Mesendoderm (in vitro differentiated cells): ENCODE measurements around the gene RBSN.
"Not testable (repeated sequence)": the region's sequence is repeated elsewhere in the genome, so short reads cannot be mapped to it uniquely, and the experiment has no call there.

ENCODE experiments used
- DNase-seq: peaks from one replicate; pipeline ENCODE4 v3.0.0; 2013
- H2AK5ac ChIP-seq: 2 replicates; pipeline ENCODE4 v1.6.1; 2013; ENCODE audit warnings: low read length, inconsistent platforms
- H2BK120ac ChIP-seq: 2 replicates; pipeline ENCODE4 v1.6.1; 2013; ENCODE audit warnings: low read depth, mild to moderate bottlenecking, low read length, moderate library complexity, mixed read lengths
- H2BK15ac ChIP-seq: replicated peaks from 2 replicates; pipeline ENCODE4 v1.6.1; 2013; ENCODE audit warnings: low read depth, mild to moderate bottlenecking, moderate library complexity
- H2BK5ac ChIP-seq: 2 replicates; pipeline ENCODE4 v1.6.1; 2013; ENCODE audit warnings: low read length, inconsistent platforms
- H3K18ac ChIP-seq: 2 replicates; pipeline ENCODE4 v1.6.1; 2013; ENCODE audit warnings: mild to moderate bottlenecking, low read length, mixed read lengths
- H3K23ac ChIP-seq: one replicate; pipeline ENCODE4 v1.6.1; 2013; ENCODE audit warnings: low read length
- H3K27ac ChIP-seq: 2 replicates; pipeline ENCODE4 v1.5.1; 2013; ENCODE audit warnings: low read depth, mild to moderate bottlenecking, inconsistent platforms, low read length, moderate library complexity
- H3K27me3 ChIP-seq: 2 replicates; pipeline ENCODE4 v1.6.1; 2013; ENCODE audit warnings: low read length, control low read depth, mild to moderate bottlenecking, inconsistent platforms; ENCODE audit not compliant: insufficient read depth, poor library complexity
- H3K36me3 ChIP-seq: 2 replicates; pipeline ENCODE4 v1.6.1; 2013; ENCODE audit warnings: low read length, inconsistent platforms; ENCODE audit not compliant: control insufficient read depth, insufficient read depth
- H3K4ac ChIP-seq: one replicate; pipeline ENCODE4 v1.6.1; 2013; ENCODE audit warnings: low read depth, mild to moderate bottlenecking, low read length, moderate library complexity
- H3K4me1 ChIP-seq: 2 replicates; pipeline ENCODE4 v1.6.1; 2013; ENCODE audit warnings: low read depth, low read length, inconsistent platforms; ENCODE audit not compliant: control insufficient read depth
- H3K4me2 ChIP-seq: 2 replicates; pipeline ENCODE4 v1.6.1; 2013; ENCODE audit warnings: low read length
- H3K4me3 ChIP-seq: 2 replicates; pipeline ENCODE4 v1.5.1; 2013; ENCODE audit warnings: mild to moderate bottlenecking, low read length
- H3K56ac ChIP-seq: one replicate; pipeline ENCODE4 v1.6.1; 2013; ENCODE audit warnings: low read length
- H3K79me1 ChIP-seq: 2 replicates; pipeline ENCODE4 v1.6.1; 2013; ENCODE audit warnings: low read length, inconsistent platforms
- H3K79me2 ChIP-seq: 2 replicates; pipeline ENCODE4 v1.6.1; 2013; ENCODE audit warnings: mild to moderate bottlenecking, low read length; ENCODE audit not compliant: control insufficient read depth, insufficient read depth
- H3K9ac ChIP-seq: 2 replicates; pipeline ENCODE4 v1.6.1; 2013; ENCODE audit warnings: low read length, inconsistent platforms
- H4K5ac ChIP-seq: one replicate; pipeline ENCODE4 v1.6.1; 2013; ENCODE audit warnings: low read length
- H4K8ac ChIP-seq: one replicate; pipeline ENCODE4 v1.6.1; 2013; ENCODE audit warnings: low read depth, mild to moderate bottlenecking, control low read depth, low read length, moderate library complexity
- WGBS: extraction: QIAGEN DNeasy Blood & Tissue Kit; methylation state at CpG from one replicate; pipeline ENCODE4 v1.1.7; 2013; ENCODE audit warnings: low lambda C conversion rate, missing lambda C conversion rate; ENCODE audit not compliant: insufficient coverage; ENCODE audit errors: extremely low coverage; 5-methylcytosine and 5-hydroxymethylcytosine counted together

The RBSN gene

DNA sequence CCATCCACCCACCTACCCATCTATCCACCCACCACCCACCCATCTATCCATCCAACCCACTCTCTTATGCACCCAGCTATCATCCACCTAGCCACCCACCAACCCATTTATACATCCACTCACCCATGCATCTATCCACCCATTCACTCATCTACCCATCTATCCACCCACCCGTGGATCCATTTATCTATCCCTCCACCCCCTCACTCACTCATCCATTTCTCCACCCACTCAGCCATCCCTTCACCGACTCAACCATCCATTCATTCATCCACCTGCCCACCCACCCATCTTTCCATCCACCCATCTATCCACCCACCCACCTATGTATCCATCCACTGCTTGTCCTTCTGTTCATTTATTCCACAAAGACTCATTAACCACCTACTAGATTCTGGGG lies 28.0 kb upstream of the RBSN start:
- not testable (repeated sequence) for H3K27ac ChIP-seq, H3K79me1 ChIP-seq
- no CpG with 5 or more reads among the region's 2 CpGs for WGBS

DNA sequence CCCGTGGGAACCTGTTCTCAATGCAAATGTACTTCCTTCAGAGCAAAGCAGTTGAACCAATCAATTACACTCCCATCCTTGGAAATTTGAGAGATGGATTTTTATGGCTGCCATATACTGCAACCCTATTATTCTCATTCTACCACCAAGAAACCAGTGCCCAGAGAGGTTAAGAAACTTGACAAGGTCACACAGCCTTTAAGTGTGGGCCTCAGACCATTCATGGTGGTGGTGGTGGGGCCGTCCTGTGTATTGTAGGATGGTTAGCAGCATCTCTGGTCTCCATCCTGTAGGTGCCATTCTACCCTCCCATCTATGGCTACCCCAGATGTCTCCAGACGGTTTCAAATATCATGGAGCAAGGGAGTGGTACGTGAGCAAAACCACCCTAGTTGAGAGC lies 23.4 kb upstream of the RBSN start:
- Histone ChIP-seq H2BK120ac (no peak overlapping the region), H2AK5ac (no peak overlapping the region), H2BK5ac (no peak overlapping the region), H3K4ac (no peak overlapping the region), H3K4me3 (no peak overlapping the region), H3K36me3 (no peaks in the 10 kb centered on the region), H3K27me3 (no peaks in the 10 kb centered on the region), H3K4me2 (no peak overlapping the region), H3K56ac (no peak overlapping the region), H3K79me2 (no peaks in the 10 kb centered on the region), H2BK15ac (no peak overlapping the region), H3K4me1 (no peaks in the 10 kb centered on the region), H4K5ac (no peak overlapping the region), H3K27ac (no peak overlapping the region), H4K8ac (no peak overlapping the region), H3K23ac (no peak overlapping the region), H3K79me1 (no peaks in the 10 kb centered on the region), H3K18ac (no peak overlapping the region), H3K9ac (no peak overlapping the region)
- no CpG with 5 or more reads among the region's 4 CpGs for WGBS
- no peak for DNase-seq

More for the DNA sequence above, 28.0 kb upstream of the RBSN start:
- not testable (repeated sequence) for H3K79me2 ChIP-seq, H3K4me1 ChIP-seq, H3K9ac ChIP-seq, H2BK15ac ChIP-seq, H3K56ac ChIP-seq, H3K27me3 ChIP-seq, H3K23ac ChIP-seq, H3K4ac ChIP-seq, DNase-seq, H4K5ac ChIP-seq, H3K4me3 ChIP-seq, H3K4me2 ChIP-seq, H2AK5ac ChIP-seq, H2BK5ac ChIP-seq, H2BK120ac ChIP-seq, H3K18ac ChIP-seq, H3K36me3 ChIP-seq, H4K8ac ChIP-seq

DNA sequence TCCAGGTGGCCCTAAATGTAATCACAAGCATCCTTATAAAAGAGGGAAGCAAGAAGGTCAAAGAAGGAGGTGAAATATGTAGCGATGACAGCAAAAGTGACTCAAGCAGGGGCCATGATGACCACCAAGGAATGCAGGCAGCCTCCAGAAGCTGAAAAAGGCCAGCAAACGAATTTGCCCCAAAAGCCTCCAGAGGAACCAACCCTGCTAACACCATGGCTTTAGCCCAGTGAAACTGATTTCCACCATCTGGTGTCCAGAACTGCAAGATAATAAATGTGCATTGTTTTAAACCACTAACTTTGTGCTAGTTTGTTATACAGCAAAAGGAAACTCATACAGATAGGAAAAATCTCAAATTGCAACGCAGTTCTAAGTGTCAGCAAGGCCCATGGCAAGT lies 23.0 kb upstream of the RBSN start:
- Histone ChIP-seq H3K27me3 (no peaks in the 10 kb centered on the region), H3K9ac (no peak overlapping the region), H2AK5ac (no peak overlapping the region), H3K4me1 (no peaks in the 10 kb centered on the region), H2BK5ac (no peak overlapping the region), H3K4ac (no peak overlapping the region), H3K56ac (no peak overlapping the region), H3K36me3 (no peaks in the 10 kb centered on the region), H3K4me3 (no peak overlapping the region), H2BK15ac (no peak overlapping the region), H4K5ac (no peak overlapping the region), H2BK120ac (no peak overlapping the region), H3K79me2 (no peaks in the 10 kb centered on the region), H3K18ac (no peak overlapping the region), H3K4me2 (no peak overlapping the region), H3K27ac (no peak overlapping the region), H3K23ac (no peak overlapping the region), H3K79me1 (no peaks in the 10 kb centered on the region), H4K8ac (no peak overlapping the region)
- WGBS = no CpG with 5 or more reads among the region's 3 CpGs
- DNase-seq = no peak

DNA sequence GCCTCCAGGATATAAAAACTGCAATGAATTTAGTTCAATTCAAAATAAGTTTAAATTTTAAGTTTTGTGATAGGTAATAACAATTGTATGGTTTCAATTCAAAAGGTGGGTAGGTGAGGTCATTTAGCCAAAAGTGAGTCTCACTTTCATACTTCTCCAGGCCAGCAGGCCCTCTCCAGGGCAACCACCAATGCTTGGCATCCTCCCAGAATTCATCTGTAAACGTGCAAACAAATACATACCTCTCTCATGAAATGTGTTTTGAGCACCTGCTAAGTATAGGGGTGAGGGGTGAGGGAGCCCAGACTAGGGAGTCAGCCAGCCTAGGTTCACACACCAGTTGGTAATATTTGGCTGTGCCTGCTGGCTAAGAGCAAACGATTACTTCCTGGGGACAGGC lies 22.0 kb upstream of the RBSN start:
- H2BK5ac ChIP-seq = no peak overlapping the region
- no peaks in the 10 kb centered on the region for H3K36me3 ChIP-seq
- H3K4me1 ChIP-seq = no peaks in the 10 kb centered on the region
- no peak overlapping the region for H3K27ac ChIP-seq
- no peak overlapping the region for H2BK120ac ChIP-seq
- H3K4me2 ChIP-seq = no peak overlapping the region
- H4K5ac ChIP-seq = no peak overlapping the region
- no peak overlapping the region for H2AK5ac ChIP-seq
- H3K27me3 ChIP-seq = no peaks in the 10 kb centered on the region
- H4K8ac ChIP-seq = no peak overlapping the region
- H3K23ac ChIP-seq = no peak overlapping the region
- H3K56ac ChIP-seq = no peak overlapping the region
- H3K4ac ChIP-seq = no peak overlapping the region
- H3K9ac ChIP-seq = no peak overlapping the region
- H2BK15ac ChIP-seq = no peak overlapping the region
- H3K18ac ChIP-seq = no peak overlapping the region
- H3K4me3 ChIP-seq = no peak overlapping the region
- H3K79me1 ChIP-seq = no peaks in the 10 kb centered on the region
- no CpG with 5 or more reads among the region's 2 CpGs for WGBS
- no peak for DNase-seq
- H3K79me2 ChIP-seq = no peaks in the 10 kb centered on the region

DNA sequence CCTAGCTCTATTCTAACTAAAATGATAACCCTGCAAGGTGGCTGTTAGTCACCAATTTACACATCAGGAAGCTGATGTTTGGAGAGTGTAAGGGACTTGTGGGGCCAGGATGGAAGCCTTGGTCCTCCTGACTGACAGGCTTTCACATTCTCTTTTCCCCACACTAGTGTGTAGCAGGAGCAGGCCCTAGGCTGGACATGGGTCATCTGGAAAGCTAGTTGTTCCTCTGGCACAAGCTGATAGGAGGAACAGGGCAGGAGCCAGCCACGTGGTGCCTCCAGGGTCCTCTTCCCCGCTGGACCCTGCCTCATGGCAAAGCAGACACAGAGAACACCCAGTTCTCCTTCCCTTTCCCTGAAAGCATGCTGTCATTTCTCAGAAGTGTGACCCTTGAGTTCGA lies 18.1 kb upstream of the RBSN start:
- H3K4ac ChIP-seq = no peak overlapping the region
- no peak overlapping the region for H2AK5ac ChIP-seq
- no peak overlapping the region for H3K4me3 ChIP-seq
- no peak overlapping the region for H2BK5ac ChIP-seq
- no peak overlapping the region for H3K4me2 ChIP-seq
- no peak overlapping the region for H3K18ac ChIP-seq
- H3K36me3 ChIP-seq = no peaks in the 10 kb centered on the region
- no peak overlapping the region for H2BK120ac ChIP-seq
- no peaks in the 10 kb centered on the region for H3K79me1 ChIP-seq
- H3K23ac ChIP-seq = no peak overlapping the region
- H2BK15ac ChIP-seq = no peak overlapping the region
- H3K56ac ChIP-seq = no peak overlapping the region
- no peaks in the 10 kb centered on the region for H3K4me1 ChIP-seq
- no peaks in the 10 kb centered on the region for H3K79me2 ChIP-seq
- no peaks in the 10 kb centered on the region for H3K27me3 ChIP-seq
- no peak overlapping the region for H3K27ac ChIP-seq
- H3K9ac ChIP-seq = no peak overlapping the region
- WGBS = no CpG with 5 or more reads among the region's 3 CpGs
- H4K8ac ChIP-seq = no peak overlapping the region
- H4K5ac ChIP-seq = no peak overlapping the region
- no peak for DNase-seq

DNA sequence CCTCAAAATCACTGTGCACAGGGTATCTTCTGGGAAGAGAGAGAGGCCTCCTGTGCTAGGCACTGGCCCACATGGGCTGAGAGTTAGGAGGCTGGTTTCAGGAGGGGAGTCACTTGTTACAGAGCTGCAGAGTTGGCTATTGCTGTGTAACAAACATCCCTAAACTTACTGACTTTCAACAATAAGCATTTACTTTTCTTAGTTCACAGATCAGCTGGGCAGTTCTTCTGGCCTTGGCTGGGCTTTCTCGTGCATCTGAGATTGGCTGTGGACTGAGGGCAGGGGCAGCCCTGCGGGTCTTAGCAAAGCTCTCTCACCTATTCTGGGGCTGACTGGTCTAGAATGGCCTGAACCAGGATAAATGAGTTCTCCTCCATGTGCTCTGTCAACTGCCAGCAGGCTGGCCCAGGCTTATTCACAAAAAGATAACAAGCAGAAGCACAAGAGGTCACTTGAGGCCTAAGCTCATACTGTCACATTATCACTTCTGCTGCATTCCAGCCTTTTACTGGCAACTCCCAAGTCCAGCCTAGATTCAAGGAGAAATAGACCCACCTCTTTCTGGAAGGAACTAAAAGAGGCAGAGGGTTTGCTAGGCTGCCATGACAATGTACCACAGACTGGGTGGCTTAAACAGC lies 17.2 kb upstream of the RBSN start:
- Histone ChIP-seq H3K79me1 (no peaks in the 10 kb centered on the region), H4K8ac (no peak overlapping the region), H3K56ac (no peak overlapping the region), H3K79me2 (no peaks in the 10 kb centered on the region), H3K18ac (no peak overlapping the region), H4K5ac (no peak overlapping the region), H3K9ac (no peak overlapping the region), H3K23ac (no peak overlapping the region), H3K27me3 (no peaks in the 10 kb centered on the region), H2BK120ac (no peak overlapping the region), H2BK15ac (no peak overlapping the region), H3K4me1 (no peaks in the 10 kb centered on the region), H2BK5ac (no peak overlapping the region), H3K27ac (no peak overlapping the region), H3K4ac (no peak overlapping the region), H2AK5ac (no peak overlapping the region), H3K4me3 (no peak overlapping the region), H3K4me2 (no peak overlapping the region), H3K36me3 (no peaks in the 10 kb centered on the region)
- DNase-seq = peak; percentile 40
- WGBS = no CpG with 5 or more reads among the region's 2 CpGs
